Purkinje cell (primary cell): ENCODE data around the gene MYH1. TPM values are rescaled to one million over a fixed set of nuclear protein-coding genes. Genes with fewer than 3 reads are reported as not detected.

ENCODE experiments used
- polyA plus RNA-seq: library from polyadenylated mRNA; unstranded; fragments of >200 nt; fragmentation: Nextera tagmentation; gene quantifications from 2 replicates; pipeline ENCODE4 v1.2.1, GENCODE V29; 2014

Gene MYH1
- not detected in 2 replicates for polyA plus RNA-seq

GRCh38 chr17:10518271-10519037 lies at the start of gene MYH1:
TSS of gene MYH1 (minus strand) at chr17:10518542. CDS start at chr17:10516642, 1,900 bp downstream.

GRCh38 chr17:10549096-10549842 lies 30.9 kb upstream of the MYH1 start, which contains the start of gene MYH2:
TSS of gene MYH2 (minus strand) at chr17:10549658. CDS start at chr17:10547920, 1,738 bp downstream.

GRCh38 chr17:10469459-10469858 lies 48.9 kb downstream of the MYH1 start, which contains the start of gene MYH4:
TSS of gene MYH4 (minus strand) at chr17:10469559. CDS start at chr17:10466745, 2,814 bp downstream.

Other genes with a start within 250 kb of the MYH1 start
- not detected in 2 replicates for gene MYH13, start 145.5 kb downstream of the MYH1 start, polyA plus RNA-seq
- gene MYH8, start 96.6 kb downstream of the MYH1 start, polyA plus RNA-seq, result not detected in 2 replicates
- not detected in 2 replicates for gene MYH4, start 49.0 kb downstream of the MYH1 start, polyA plus RNA-seq
- not detected in 2 replicates for gene MYH2, start 31.1 kb upstream of the MYH1 start, polyA plus RNA-seq
- not detected in 2 replicates for gene MYH3, start 138.8 kb upstream of the MYH1 start, polyA plus RNA-seq
- 25.3 and 26.8 TPM in 2 replicates for gene SCO1, start 179.0 kb upstream of the MYH1 start, polyA plus RNA-seq
- gene ADPRM, start 179.1 kb upstream of the MYH1 start, polyA plus RNA-seq, result 27.4 and 36.1 TPM in 2 replicates
- 3.2 and 4.3 TPM in 2 replicates for gene TMEM220, start 211.5 kb upstream of the MYH1 start, polyA plus RNA-seq